GM18517 (cell line): ENCODE data around the gene H2BW1.
"Not testable (repeated sequence)": the region's sequence is repeated elsewhere in the genome, so short reads cannot be mapped to it uniquely, and the experiment has no call there.

Source experiments
- ATAC-seq: cut with Tn5 transposase; IDR thresholded peaks from one replicate; pipeline ENCODE4 v1.9.1; 2021; ENCODE audit warnings: mild to moderate bottlenecking, moderate library complexity; ENCODE audit not compliant: unreplicated experiment

The H2BW1 gene

GRCh38 chrX:104013606-104014005 lies at the start of gene H2BW1:
Gene H2BW1, minus strand, starts transcription at chrX:104013708. Its CDS starts 132 bp downstream, at chrX:104013576.
- ATAC-seq, result no peak

- ATAC-seq, result not testable (repeated sequence)
These were observed 49.1 kb upstream of the H2BW1 start for GRCh38 chrX:104062636-104063035.

- ATAC-seq, result not testable (repeated sequence)
These were observed 41.4 kb upstream of the H2BW1 start for GRCh38 chrX:104054956-104055355.

- no peak for ATAC-seq
These were observed 33.7 kb upstream of the H2BW1 start for GRCh38 chrX:104047171-104047570.

GRCh38 chrX:104045642-104046041 lies 32.1 kb upstream of the H2BW1 start:
- ATAC-seq, result no peak

- no peak for ATAC-seq
These were observed 27.5 kb upstream of the H2BW1 start for GRCh38 chrX:104041003-104041402.

- no peak for ATAC-seq
These were observed 26.4 kb upstream of the H2BW1 start, which contains the start of gene H2BW2 for GRCh38 chrX:104039689-104040505. Gene H2BW2, plus strand, starts transcription at chrX:104039956. Its CDS starts 39 bp downstream, at chrX:104039995.

- ATAC-seq, result no peak
These were observed 4.6 kb upstream of the H2BW1 start for GRCh38 chrX:104018126-104018525.

GRCh38 chrX:104015576-104015975 lies 2.1 kb upstream of the H2BW1 start:
- ATAC-seq, result not testable (repeated sequence)

- ATAC-seq, result no peak
These were observed 350 bp downstream of the H2BW1 start for GRCh38 chrX:104013158-104013557.

GRCh38 chrX:104008831-104009230 lies 4.7 kb downstream of the H2BW1 start:
- ATAC-seq, result no peak

- no peak for ATAC-seq
These were observed 14.3 kb downstream of the H2BW1 start for GRCh38 chrX:103999234-103999633.

GRCh38 chrX:103983508-103983907 lies 30.0 kb downstream of the H2BW1 start:
- ATAC-seq, result not testable (repeated sequence)

- peak; percentile 98 for ATAC-seq
These were observed 50.9 kb downstream of the H2BW1 start, which contains the start of gene TMSB15B for GRCh38 chrX:103962411-103963278. Gene TMSB15B, plus strand, starts transcription at chrX:103962627.
